GM19238 (cell line): ENCODE measurements around the gene UGT1A6.
"Not testable (repeated sequence)": the region's sequence is repeated elsewhere in the genome, so short reads cannot be mapped to it uniquely, and the experiment has no call there.

ENCODE experiments used
- DNase-seq: peaks from one replicate; pipeline ENCODE4 v3.0.0; 2011; ENCODE audit warnings: low spot score; ENCODE audit not compliant: insufficient read length

UGT1A6 gene

GRCh38 chr2:233718552-233718951 lies 25.9 kb downstream of the UGT1A6 start, which contains the start of gene UGT1A4:
UGT1A4 (plus strand) TSS chr2:233718736; CDS start chr2:233718821, 85 bp downstream.
- DNase-seq: no peak

GRCh38 chr2:233728723-233729301 lies 36.1 kb downstream of the UGT1A6 start, which contains the start of gene UGT1A3:
UGT1A3 (plus strand) TSS chr2:233729042; CDS start chr2:233729127, 85 bp downstream.
- DNase-seq: no peak

GRCh38 chr2:233736868-233737653 lies 44.4 kb downstream of the UGT1A6 start:
- DNase-seq: not testable (repeated sequence)

- no peak for DNase-seq
Measured at GRCh38 chr2:233740870-233741269, 48.2 kb downstream of the UGT1A6 start.

GRCh38 chr2:233743464-233744259 lies 51.0 kb downstream of the UGT1A6 start:
- DNase-seq: no peak

GRCh38 chr2:233745073-233745755 lies 52.5 kb downstream of the UGT1A6 start:
- DNase-seq: no peak

- not testable (repeated sequence) for DNase-seq
Measured at GRCh38 chr2:233745838-233746237, 53.1 kb downstream of the UGT1A6 start.

- DNase-seq: no peak
Measured at GRCh38 chr2:233746475-233747282, 54.0 kb downstream of the UGT1A6 start.

GRCh38 chr2:233747283-233747544 lies 54.5 kb downstream of the UGT1A6 start:
- no peak for DNase-seq

GRCh38 chr2:233750689-233751088 lies 58.0 kb downstream of the UGT1A6 start:
- DNase-seq: not testable (repeated sequence)

GRCh38 chr2:233751212-233752009 lies 58.7 kb downstream of the UGT1A6 start:
- not testable (repeated sequence) for DNase-seq

GRCh38 chr2:233754872-233755611 lies 62.4 kb downstream of the UGT1A6 start:
- no peak for DNase-seq

- no peak for DNase-seq
Measured at GRCh38 chr2:233756429-233757081, 63.9 kb downstream of the UGT1A6 start.

- no peak for DNase-seq
Measured at GRCh38 chr2:233758141-233758540, 65.5 kb downstream of the UGT1A6 start.

- DNase-seq: no peak
Measured at GRCh38 chr2:233758849-233759248, 66.2 kb downstream of the UGT1A6 start.

GRCh38 chr2:233760043-233760442 lies 67.4 kb downstream of the UGT1A6 start, which contains the start of gene UGT1A1:
UGT1A1 (plus strand) TSS chr2:233760270; CDS start chr2:233760288, 18 bp downstream.
- no peak for DNase-seq

GRCh38 chr2:233761040-233761769 lies 68.5 kb downstream of the UGT1A6 start:
- DNase-seq: no peak

GRCh38 chr2:233764264-233764663 lies 71.6 kb downstream of the UGT1A6 start:
- DNase-seq: no peak
